ENCODE results near the gene FOXP1.
A peak's percentile ranks its signal among the peaks of the same experiment; 100 is the strongest.

FOXP1 gene

DNA sequence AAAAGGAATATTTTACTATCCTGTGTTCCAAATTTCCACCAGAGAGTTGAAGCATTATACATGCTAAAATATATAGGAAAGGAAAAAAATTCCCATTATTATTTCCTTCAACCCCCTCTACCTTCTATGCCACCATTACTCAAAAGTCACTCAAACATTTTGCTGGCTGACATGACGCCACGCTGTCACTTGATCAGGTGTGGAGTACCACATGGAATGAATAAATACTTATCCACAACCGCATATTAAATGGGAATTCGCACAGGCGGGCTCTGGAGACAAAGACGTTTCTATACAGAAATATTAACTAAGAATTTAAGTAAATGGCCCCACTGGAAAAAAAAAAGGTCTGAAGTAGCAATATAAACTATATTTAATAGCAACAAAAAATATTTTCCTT, 266.4 kb downstream of the FOXP1 start:
- H3K36me3 Mint-ChIP-seq: no peaks in the 10 kb centered on the region
- no peaks in the 10 kb centered on the region for H3K27me3 Mint-ChIP-seq

DNA sequence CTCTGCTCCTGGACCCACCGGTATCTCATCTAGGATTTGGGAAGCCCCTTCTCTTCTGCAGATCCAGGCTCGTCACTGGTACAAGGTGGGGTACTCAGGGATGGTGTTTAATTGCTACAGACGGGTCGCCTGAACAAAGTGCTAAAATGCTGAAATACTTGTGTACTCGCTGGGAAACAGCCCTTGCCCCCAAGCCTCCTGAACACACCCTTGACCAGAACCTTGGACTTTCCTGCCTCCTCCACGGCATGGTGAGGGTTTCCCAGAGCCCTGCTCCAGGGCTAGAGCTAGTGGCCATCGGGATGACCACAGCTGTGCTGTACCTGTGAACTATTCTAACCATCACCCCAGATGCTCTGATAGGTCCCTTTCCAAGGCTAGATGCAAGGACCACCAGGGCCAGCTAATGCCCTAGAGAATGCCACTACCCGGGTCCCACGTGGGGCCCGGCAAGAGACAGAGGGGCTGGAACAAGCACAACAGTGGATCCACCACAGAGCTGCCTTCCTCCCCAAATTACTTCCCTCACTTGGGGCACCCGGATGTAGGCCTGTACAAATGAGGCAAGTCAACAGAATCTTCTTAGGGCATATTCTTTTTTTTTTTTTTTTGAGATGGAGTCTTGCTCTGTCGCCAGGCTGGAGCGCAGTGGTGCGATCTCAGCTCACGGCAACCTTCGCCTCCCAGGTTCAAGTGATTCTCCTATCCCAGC, 267.3 kb downstream of the FOXP1 start:
- Mint-ChIP-seq H3K27ac (peak overlapping the region; percentile 63), H3K36me3 (peaks cover 6% of the 10 kb centered on the region), H3K4me1 (peaks cover 21% of the 10 kb centered on the region), H3K9me3 (no peaks in the 10 kb centered on the region), H3K4me3 (no peak overlapping the region), H3K27me3 (no peaks in the 10 kb centered on the region)
- no peak for ATAC-seq

More for the DNA sequence above, 266.4 kb downstream of the FOXP1 start:
- H3K27ac Mint-ChIP-seq: no peak overlapping the region
- H3K9me3 Mint-ChIP-seq: no peaks in the 10 kb centered on the region
- no peak overlapping the region for H3K4me3 Mint-ChIP-seq
- no peak for ATAC-seq
- peaks cover 15% of the 10 kb centered on the region for H3K4me1 Mint-ChIP-seq

- no peak for ATAC-seq
- peaks cover 23% of the 10 kb centered on the region for H3K4me1 Mint-ChIP-seq
Observed at GRCh38 chr3:71315431-71315830, 268.1 kb downstream of the FOXP1 start.

DNA sequence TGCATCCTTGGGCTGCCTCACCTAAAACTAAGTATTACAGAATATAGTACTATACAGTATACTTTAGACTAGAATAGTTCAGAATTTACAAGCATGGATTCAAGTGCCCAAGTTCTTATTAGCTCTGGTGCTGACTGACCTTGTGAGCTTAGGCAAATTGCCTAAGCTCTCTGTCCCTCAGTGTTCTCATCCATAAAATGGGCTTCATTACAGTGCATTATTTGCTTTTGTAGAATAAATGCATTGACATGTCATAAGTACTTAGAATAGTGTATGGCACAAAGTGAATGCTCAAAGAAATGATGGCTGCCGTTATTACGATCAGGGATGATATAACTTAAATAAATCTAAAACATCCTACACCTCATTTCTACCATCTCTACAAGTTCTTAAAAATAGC, 269.7 kb downstream of the FOXP1 start:
- Mint-ChIP-seq H3K9me3 (no peaks in the 10 kb centered on the region), H3K36me3 (peaks cover 6% of the 10 kb centered on the region), H3K27me3 (no peaks in the 10 kb centered on the region), H3K27ac (no peak overlapping the region), H3K4me1 (peaks cover 38% of the 10 kb centered on the region), H3K4me3 (no peak overlapping the region)
- ATAC-seq: no peak

More at GRCh38 chr3:71315431-71315830, 268.1 kb downstream of the FOXP1 start:
- H3K27me3 Mint-ChIP-seq: no peaks in the 10 kb centered on the region
- no peak overlapping the region for H3K4me3 Mint-ChIP-seq
- H3K36me3 Mint-ChIP-seq: peaks cover 6% of the 10 kb centered on the region
- H3K9me3 Mint-ChIP-seq: no peaks in the 10 kb centered on the region
- peak overlapping the region; percentile 63 for H3K27ac Mint-ChIP-seq

DNA sequence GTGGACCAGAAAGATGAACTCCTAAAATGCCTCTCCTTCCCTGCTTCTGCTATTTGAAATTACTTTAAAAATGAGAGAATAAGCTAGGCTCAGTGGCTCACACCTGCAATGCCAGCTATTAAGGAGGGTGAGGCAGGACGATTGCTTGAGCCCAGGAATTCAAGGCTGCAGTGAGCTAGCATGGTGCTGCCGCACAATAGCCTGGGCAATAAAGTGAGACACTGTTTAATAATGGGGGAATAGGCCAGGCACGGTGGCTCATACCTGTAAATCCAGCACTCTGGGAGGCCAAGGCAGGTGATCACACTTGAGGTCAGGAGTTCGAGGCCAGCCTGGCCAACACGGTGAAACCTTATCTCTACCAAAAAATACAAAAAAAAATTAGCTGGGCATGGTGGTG, 271.1 kb downstream of the FOXP1 start:
- Mint-ChIP-seq H3K4me1 (peaks cover 32% of the 10 kb centered on the region), H3K27me3 (no peaks in the 10 kb centered on the region), H3K4me3 (no peak overlapping the region), H3K27ac (peak overlapping the region; percentile 50), H3K36me3 (peaks cover 6% of the 10 kb centered on the region), H3K9me3 (no peaks in the 10 kb centered on the region)
- no peak for ATAC-seq

DNA sequence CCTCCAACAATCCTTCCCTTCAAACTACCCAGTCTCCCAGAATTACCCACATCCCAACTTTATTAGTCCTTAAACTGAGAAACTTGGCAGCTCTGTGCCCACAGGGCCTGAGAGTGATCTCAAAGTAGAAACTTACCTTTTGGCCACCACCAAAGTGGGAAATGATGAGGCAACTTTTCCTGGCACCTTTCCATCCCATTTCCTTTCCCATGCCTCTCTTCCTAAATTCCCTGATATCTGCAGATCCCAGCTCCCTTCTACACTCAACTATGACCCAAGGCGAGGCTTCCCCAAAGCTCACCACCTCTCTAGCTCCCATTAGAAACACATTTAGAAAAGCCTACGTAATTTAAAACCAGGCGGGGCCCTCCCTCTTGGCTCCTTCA, 271.9 kb downstream of the FOXP1 start:
- peaks cover 31% of the 10 kb centered on the region for H3K4me1 Mint-ChIP-seq
- H3K4me3 Mint-ChIP-seq: no peak overlapping the region
- H3K27ac Mint-ChIP-seq: peak overlapping the region; percentile 50
- no peaks in the 10 kb centered on the region for H3K27me3 Mint-ChIP-seq
- H3K36me3 Mint-ChIP-seq: peaks cover 6% of the 10 kb centered on the region
- H3K9me3 Mint-ChIP-seq: no peaks in the 10 kb centered on the region
- no peak for ATAC-seq

DNA sequence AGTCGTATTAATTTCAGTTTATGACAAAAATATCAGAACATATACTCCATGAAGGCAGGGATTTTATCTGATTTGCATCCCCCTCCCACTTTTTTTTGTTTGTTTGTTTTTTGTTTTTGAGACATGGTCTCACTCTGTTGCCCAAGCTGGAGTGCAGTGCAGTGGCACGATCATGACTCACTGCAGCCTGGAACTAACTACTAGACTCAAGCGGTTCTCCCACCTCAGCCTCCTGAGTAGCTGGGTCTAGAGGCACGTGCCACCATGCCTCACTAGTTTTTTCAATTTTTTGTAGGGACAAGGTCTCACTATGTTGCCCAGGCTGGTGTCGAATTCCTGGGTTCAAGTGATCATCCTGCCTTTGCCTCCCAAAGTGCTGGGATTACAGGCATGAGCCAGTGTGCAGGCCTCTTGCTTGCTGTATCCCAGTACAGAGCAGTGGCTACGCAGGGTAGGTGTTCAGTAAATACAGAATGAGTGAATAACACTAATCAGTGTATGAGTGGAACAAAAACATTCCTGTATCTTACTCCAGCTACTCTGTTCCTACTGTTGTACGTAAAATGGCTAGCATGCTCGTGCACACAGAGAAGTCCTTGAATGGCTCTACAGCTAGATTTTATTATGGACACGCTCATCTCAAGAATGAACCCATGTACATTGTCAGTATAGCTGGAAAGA, 272.4 kb downstream of the FOXP1 start:
- no peak for ATAC-seq
- H3K36me3 Mint-ChIP-seq: peaks cover 6% of the 10 kb centered on the region
- no peak overlapping the region for H3K4me3 Mint-ChIP-seq
- H3K4me1 Mint-ChIP-seq: peaks cover 31% of the 10 kb centered on the region
- no peaks in the 10 kb centered on the region for H3K9me3 Mint-ChIP-seq
- no peaks in the 10 kb centered on the region for H3K27me3 Mint-ChIP-seq
- H3K27ac Mint-ChIP-seq: peak overlapping the region; percentile 50

DNA sequence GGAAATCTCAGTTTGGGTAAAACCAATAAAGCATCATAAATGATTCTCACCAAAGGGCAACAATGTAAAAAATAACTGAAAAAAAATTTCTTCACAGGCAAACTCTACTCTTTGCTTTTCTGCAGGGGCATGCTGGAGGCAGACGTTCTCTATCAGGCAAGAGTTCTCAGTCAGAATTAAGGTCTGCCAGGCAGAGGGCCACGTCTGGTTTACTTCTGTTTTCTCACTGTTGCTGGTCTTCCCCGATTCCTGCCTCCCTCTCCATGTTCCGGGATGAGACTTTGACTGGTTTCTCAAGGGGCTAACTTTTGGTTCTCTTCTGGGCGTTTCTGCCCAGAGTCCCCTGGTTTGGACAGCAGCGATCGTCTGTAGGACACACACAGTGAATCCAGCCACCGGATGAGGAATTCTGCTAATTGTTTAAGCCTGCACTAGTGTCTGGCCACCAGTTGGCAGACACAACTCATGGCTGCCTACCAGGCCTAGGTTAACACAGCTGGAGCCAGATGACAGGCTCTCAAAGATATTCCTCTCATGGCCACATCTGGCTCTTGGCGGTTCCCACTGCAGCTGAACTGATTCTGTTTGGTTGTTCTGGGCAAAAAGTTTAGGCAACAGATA, 273.1 kb downstream of the FOXP1 start:
- peaks cover 6% of the 10 kb centered on the region for H3K36me3 Mint-ChIP-seq
- H3K9me3 Mint-ChIP-seq: no peaks in the 10 kb centered on the region
- peak overlapping the region; percentile 55 for H3K27ac Mint-ChIP-seq
- H3K4me3 Mint-ChIP-seq: no peak overlapping the region
- no peaks in the 10 kb centered on the region for H3K27me3 Mint-ChIP-seq
- no peak for ATAC-seq
- H3K4me1 Mint-ChIP-seq: peaks cover 33% of the 10 kb centered on the region

DNA sequence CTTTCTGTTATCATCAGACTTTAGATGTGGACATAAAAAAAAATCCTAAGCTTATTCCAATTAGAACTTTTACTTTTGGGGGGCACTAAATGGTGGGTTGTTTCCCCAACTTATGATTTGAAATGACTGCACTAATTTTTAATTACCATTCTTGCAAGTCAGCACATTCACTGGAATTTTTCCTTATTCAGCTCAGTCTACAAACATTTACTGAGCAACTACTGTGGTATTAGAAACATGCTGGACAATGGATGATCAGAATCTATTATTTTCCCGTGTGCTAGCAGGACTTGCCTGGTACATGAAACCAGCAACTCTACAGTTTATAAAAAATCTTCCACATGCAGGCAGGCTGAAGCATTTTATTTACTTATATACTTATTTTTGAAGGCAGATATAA, 273.6 kb downstream of the FOXP1 start:
- no peaks in the 10 kb centered on the region for H3K9me3 Mint-ChIP-seq
- no peak for ATAC-seq
- H3K27me3 Mint-ChIP-seq: no peaks in the 10 kb centered on the region
- peaks cover 6% of the 10 kb centered on the region for H3K36me3 Mint-ChIP-seq
- H3K4me1 Mint-ChIP-seq: peaks cover 34% of the 10 kb centered on the region
- no peak overlapping the region for H3K4me3 Mint-ChIP-seq
- peak overlapping the region; percentile 55 for H3K27ac Mint-ChIP-seq

DNA sequence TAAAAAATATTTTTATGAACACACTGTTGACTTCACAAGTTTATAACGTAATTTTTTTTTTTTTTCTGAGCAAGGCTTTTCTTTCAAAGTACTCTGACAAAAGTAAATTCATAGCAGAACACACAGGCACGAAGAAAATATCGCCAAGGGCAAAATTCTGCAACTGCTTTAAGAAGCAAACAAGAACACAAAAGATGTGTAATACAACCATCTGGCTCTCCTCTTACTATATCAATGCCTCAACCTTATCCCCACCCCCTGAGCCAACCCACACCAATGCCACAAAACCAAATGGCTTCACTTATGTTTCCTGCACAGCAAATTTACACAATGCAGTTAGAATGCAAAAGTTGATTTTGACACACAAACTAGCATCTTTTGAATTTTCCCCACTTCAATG, 274.2 kb downstream of the FOXP1 start:
- H3K27me3 Mint-ChIP-seq: no peaks in the 10 kb centered on the region
- ATAC-seq: no peak
- H3K27ac Mint-ChIP-seq: peak overlapping the region; percentile 55
- H3K4me3 Mint-ChIP-seq: no peak overlapping the region
- H3K9me3 Mint-ChIP-seq: no peaks in the 10 kb centered on the region
- peaks cover 38% of the 10 kb centered on the region for H3K4me1 Mint-ChIP-seq
- H3K36me3 Mint-ChIP-seq: peaks cover 6% of the 10 kb centered on the region

DNA sequence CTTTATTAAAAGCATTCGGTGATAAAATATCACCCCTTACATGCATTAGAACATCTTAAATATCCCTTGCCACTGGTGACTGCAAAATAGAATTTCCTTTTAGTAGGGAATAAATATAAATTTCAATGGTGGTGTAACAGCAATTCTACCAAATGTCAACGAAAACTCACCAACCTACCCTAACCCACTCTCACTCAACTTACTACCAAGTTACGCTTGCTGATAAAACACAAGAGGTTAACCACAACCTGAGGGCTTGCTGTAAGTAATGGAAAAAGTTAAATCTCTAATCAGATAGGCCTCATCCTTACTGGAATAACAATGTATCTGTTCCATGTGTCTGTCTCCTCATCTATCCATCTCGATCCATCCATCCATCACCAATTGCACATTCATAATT, 274.7 kb downstream of the FOXP1 start:
- peaks cover 43% of the 10 kb centered on the region for H3K4me1 Mint-ChIP-seq
- no peak overlapping the region for H3K4me3 Mint-ChIP-seq
- no peak for ATAC-seq
- H3K36me3 Mint-ChIP-seq: peaks cover 6% of the 10 kb centered on the region
- no peaks in the 10 kb centered on the region for H3K27me3 Mint-ChIP-seq
- no peak overlapping the region for H3K27ac Mint-ChIP-seq
- no peaks in the 10 kb centered on the region for H3K9me3 Mint-ChIP-seq

DNA sequence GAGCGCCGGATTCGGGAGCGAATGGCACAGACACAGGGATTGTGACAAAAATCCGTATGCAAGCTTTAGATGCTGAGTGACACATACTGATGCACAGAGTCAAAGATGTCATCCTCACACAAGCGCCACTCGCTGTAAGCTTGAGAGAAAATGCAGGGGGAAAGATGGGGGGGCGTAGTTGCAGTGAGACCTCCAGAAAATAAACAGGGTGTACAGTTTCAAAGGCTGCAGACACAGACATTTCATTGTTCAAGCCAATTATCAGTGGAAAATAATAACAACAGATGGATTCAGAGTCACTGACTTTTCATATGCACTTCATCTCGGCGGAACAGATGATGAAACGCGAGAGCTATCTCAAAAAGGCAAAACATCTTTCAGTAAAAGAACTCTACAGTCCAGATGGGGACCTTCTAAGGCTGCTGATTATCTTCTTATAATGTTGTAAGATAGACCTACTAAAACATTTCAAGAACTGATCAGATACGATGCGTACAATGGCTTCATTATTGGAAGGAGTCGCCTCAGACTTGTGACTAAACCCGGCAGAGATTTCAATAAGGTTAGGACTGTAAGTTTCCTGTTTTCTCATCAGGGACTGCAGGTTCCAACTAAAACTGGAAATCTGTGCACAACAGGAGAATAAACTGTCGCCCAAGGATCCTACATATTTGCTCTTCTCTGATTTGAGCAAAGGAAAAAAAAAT, 275.4 kb downstream of the FOXP1 start:
- H3K4me3 Mint-ChIP-seq: no peak overlapping the region
- H3K27me3 Mint-ChIP-seq: no peaks in the 10 kb centered on the region
- no peaks in the 10 kb centered on the region for H3K9me3 Mint-ChIP-seq
- ATAC-seq: no peak
- peaks cover 6% of the 10 kb centered on the region for H3K36me3 Mint-ChIP-seq
- H3K4me1 Mint-ChIP-seq: peaks cover 50% of the 10 kb centered on the region
- no peak overlapping the region for H3K27ac Mint-ChIP-seq

GRCh38 chr3:71305231-71306206, 278.0 kb downstream of the FOXP1 start:
- ATAC-seq: peak; percentile 56
- peaks cover 65% of the 10 kb centered on the region for H3K4me1 Mint-ChIP-seq
- no peaks in the 10 kb centered on the region for H3K27me3 Mint-ChIP-seq
- peak overlapping the region; percentile 95 for H3K27ac Mint-ChIP-seq
- no peaks in the 10 kb centered on the region for H3K36me3 Mint-ChIP-seq
- no peaks in the 10 kb centered on the region for H3K9me3 Mint-ChIP-seq
- H3K4me3 Mint-ChIP-seq: peak overlapping the region; percentile 83

- Mint-ChIP-seq H3K27ac (peak overlapping the region; percentile 95), H3K27me3 (no peaks in the 10 kb centered on the region), H3K4me3 (peak overlapping the region; percentile 83), H3K4me1 (peaks cover 65% of the 10 kb centered on the region), H3K9me3 (no peaks in the 10 kb centered on the region), H3K36me3 (no peaks in the 10 kb centered on the region)
- ATAC-seq: peak; percentile 26
Observed at GRCh38 chr3:71304684-71305083, 278.8 kb downstream of the FOXP1 start.

Measured in stimulated activated memory B cell treated with anti-CD40 and anti-IgM and Interleukin-4, amounts not matched to agents 10 μg/mL and 1 μg/mL and 100 μg/mL, for 72 hours (primary cell).